Gastroesophageal sphincter (tissue), 4 donors: ENCODE data around the gene ARHGEF7. TPM values are rescaled to one million over a fixed set of nuclear protein-coding genes. Genes with fewer than 3 reads are reported as not detected.
A peak's percentile ranks its signal among the peaks of the same experiment; 100 is the strongest.

ENCODE experiments used
- ATAC-seq: fragments of 150-250 bp; one replicate; pipeline ENCODE4 v1.9.1; 2016; ENCODE audit warnings: mild to moderate bottlenecking, moderate library complexity
- H3K27ac ChIP-seq, 4 donors: fragments of 200-600 bp; sonication (generic) in 3 of 4; 1 replicate in 3 of 4; 2 replicates in 1 of 4; pipeline ENCODE4 v1.5.1; 2016 to 2019
- H3K27me3 ChIP-seq: fragments of 200-600 bp; sonication (generic); one replicate; pipeline ENCODE4 v1.5.1; 2019
- H3K36me3 ChIP-seq, 2 donors: fragments of 200-600 bp; sonication (generic); one replicate each; pipeline ENCODE4 v1.5.1; 2019; ENCODE audit warnings: control low read depth in 1 of 2
- H3K4me1 ChIP-seq, 3 donors: fragments of 200-600 bp; sonication (generic); 1 replicate in 2 of 3; 2 replicates in 1 of 3; pipeline ENCODE4 v1.5.1; 2016 to 2019; ENCODE audit warnings: control low read depth in 2 of 3
- H3K4me3 ChIP-seq, 2 donors: fragments of 200-600 bp; sonication (generic); one replicate each; pipeline ENCODE4 v1.5.1; 2019; ENCODE audit warnings: mild to moderate bottlenecking in 1 of 2, moderate library complexity in 1 of 2
- H3K9me3 ChIP-seq, 3 donors: fragments of 200-600 bp; sonication (generic); one replicate each; pipeline ENCODE4 v1.5.1; 2017 to 2019; ENCODE audit warnings: control low read depth in 2 of 3
- CTCF ChIP-seq, 4 experiments: fragments of 200-600 bp in 2 of 4; fragments of 450-650 bp in 2 of 4; sonication (generic) in 1 of 4; IDR thresholded peaks; one replicate each; pipeline ENCODE4 v1.5.1; 2017 to 2019; ENCODE audit warnings: antibody characterized with exemption in 4 of 4, mild to moderate bottlenecking in 2 of 4, moderate library complexity in 2 of 4
- EP300 ChIP-seq: sonication (generic); formaldehyde crosslinking; IDR thresholded peaks from one replicate; pipeline ENCODE4 v1.6.1; 2017; ENCODE audit warnings: antibody characterized with exemption, mild to moderate bottlenecking
- POLR2A ChIP-seq, 2 donors: fragments of 450-650 bp; IDR thresholded peaks; one replicate each; pipeline ENCODE4 v1.6.1; 2017; ENCODE audit warnings: antibody characterized with exemption in 2 of 2, mild to moderate bottlenecking in 2 of 2, moderate library complexity in 1 of 2
- POLR2AphosphoS5 ChIP-seq: sonication (generic); formaldehyde crosslinking; IDR thresholded peaks from one replicate; pipeline ENCODE4 v1.6.1; 2017; ENCODE audit warnings: antibody characterized with exemption
- WGBS, 2 donors: methylation state at CpG; one replicate each; pipeline ENCODE4 v1.1.5; 2018; ENCODE audit warnings: low coverage in 1 of 2; 5-methylcytosine and 5-hydroxymethylcytosine counted together
- total RNA-seq, 4 donors: library from RNA; depleted of rRNA; stranded (reverse); fragments of >200 nt; gene quantifications; one replicate each; pipeline ENCODE4 v1.1.0, GENCODE V29; 2016

Gene ARHGEF7
- total RNA-seq, 4 donors from 2014 or later, result 23.3 to 78.6 (median 47.2) TPM

GRCh38 chr13:111174377-111175114 lies 59.4 kb downstream of the ARHGEF7 start:
- no peak for TF ChIP-seq EP300
- TF ChIP-seq CTCF (IDR thresholded peaks at IDR 0.05), result no peak
- TF ChIP-seq POLR2A (IDR thresholded peaks at IDR 0.05), result no peak
- TF ChIP-seq POLR2AphosphoS5, result no peak
- peaks cover 0 to 87% (median 9%) of the 10 kb centered on the region in 3 donors for H3K4me1 ChIP-seq
- H3K36me3 ChIP-seq, result peaks cover 0 to 23% of the 10 kb centered on the region in 2 donors
- H3K27me3 ChIP-seq, result no peaks in the 10 kb centered on the region
- H3K27ac ChIP-seq, result no peak overlapping the region
- WGBS, 2 donors, result 66 to 82% methylated on average over 2 to 10 of the region's 15 CpGs
- H3K4me3 ChIP-seq, result no peak overlapping the region
- no peak for ATAC-seq
- H3K9me3 ChIP-seq, result no peaks in the 10 kb centered on the region

GRCh38 chr13:111175372-111175771 lies 60.3 kb downstream of the ARHGEF7 start:
- no peak for ATAC-seq
- Histone ChIP-seq H3K36me3 (peaks cover 0 to 23% of the 10 kb centered on the region in 2 donors), H3K4me1 (peaks cover 0 to 87% (median 9%) of the 10 kb centered on the region in 3 donors), H3K27me3 (no peaks in the 10 kb centered on the region), H3K27ac (peak overlapping the region in 1 of 4 donors; percentile 40), H3K9me3 (no peaks in the 10 kb centered on the region), H3K4me3 (no peak overlapping the region)
- TF ChIP-seq CTCF (IDR thresholded peaks at IDR 0.05) (no peak), POLR2A (IDR thresholded peaks at IDR 0.05) (no peak), POLR2AphosphoS5 (no peak), EP300 (no peak)
- whole genome bisulfite sequencing, 2 donors, result no CpG with 5 or more reads among the region's 4 CpGs

GRCh38 chr13:111175935-111176334 lies 60.8 kb downstream of the ARHGEF7 start:
- H3K36me3 ChIP-seq, result peaks cover 0 to 23% of the 10 kb centered on the region in 2 donors
- WGBS, 2 donors, result 96 to 100% methylated on average over 3 to 4 of the region's 4 CpGs
- H3K4me1 ChIP-seq, result peaks cover 0 to 81% (median 9%) of the 10 kb centered on the region in 3 donors
- H3K27me3 ChIP-seq, result no peaks in the 10 kb centered on the region
- H3K27ac ChIP-seq, result peak overlapping the region in 2 of 4 donors; percentile 1 to 70
- TF ChIP-seq CTCF (IDR thresholded peaks at IDR 0.05) (no peak), POLR2A (IDR thresholded peaks at IDR 0.05) (no peak), EP300 (no peak), POLR2AphosphoS5 (no peak)
- no peak overlapping the region for H3K4me3 ChIP-seq
- no peak for ATAC-seq
- H3K9me3 ChIP-seq, result no peaks in the 10 kb centered on the region

GRCh38 chr13:111176421-111176820 lies 61.3 kb downstream of the ARHGEF7 start:
- Histone ChIP-seq H3K9me3 (no peaks in the 10 kb centered on the region), H3K36me3 (peaks cover 0 to 23% of the 10 kb centered on the region in 2 donors), H3K4me3 (no peak overlapping the region), H3K4me1 (peaks cover 0 to 77% (median 9%) of the 10 kb centered on the region in 3 donors), H3K27me3 (no peaks in the 10 kb centered on the region), H3K27ac (peak overlapping the region in 3 of 4 donors; percentile 63 to 70 (median 67))
- WGBS, 2 donors, result 81 to 100% methylated on average over 6 of the region's 8 CpGs
- ATAC-seq, result no peak
- TF ChIP-seq EP300 (no peak), POLR2A (IDR thresholded peaks at IDR 0.05) (no peak), CTCF (IDR thresholded peaks at IDR 0.05) (no peak), POLR2AphosphoS5 (no peak)
